ENCODE measurements around the gene DNASE1L1.

DNASE1L1 gene

DNA sequence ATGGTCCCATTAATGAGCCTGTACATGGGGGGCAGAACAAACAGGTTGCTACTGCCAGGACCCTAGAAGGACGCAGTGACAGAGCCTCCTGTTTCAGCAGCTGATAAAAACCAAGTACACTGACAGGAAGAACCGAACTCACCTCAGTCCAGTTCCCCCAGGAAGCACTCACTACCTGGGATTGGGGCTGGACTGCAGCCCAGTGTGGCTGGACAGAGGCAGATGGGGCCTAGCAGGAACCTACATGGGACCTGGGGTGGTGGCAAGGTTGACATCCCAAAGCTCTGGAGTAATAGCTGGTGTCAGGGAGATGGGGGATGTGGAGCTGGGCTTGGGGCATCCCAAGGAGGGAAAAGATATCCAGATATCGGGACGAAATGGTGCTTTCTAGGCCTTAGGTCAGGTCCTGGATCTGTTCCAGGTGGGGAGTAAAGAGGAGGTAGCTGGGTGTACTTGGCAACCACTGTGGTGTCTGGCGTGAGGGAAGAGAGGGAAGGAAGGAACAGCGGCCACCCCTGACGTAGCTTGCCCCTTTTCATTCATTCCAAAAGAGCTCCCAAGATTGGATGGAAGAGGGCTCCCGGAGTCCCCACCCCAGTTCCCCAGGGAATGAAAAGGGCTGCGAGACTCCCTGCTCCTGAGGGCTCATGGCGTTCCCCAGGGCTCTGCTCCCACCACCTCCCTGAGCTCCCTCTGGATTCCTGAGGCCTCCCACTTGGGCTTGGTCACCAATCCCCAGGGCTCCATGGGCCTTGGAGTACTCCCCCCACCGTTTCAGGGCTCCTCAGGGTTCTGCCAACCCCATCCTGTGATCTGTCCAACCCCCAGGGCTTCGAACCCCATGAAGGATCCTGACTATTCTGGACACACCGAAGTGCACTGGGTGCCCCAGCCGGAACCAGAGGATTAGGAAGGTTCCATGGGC lies 25.4 kb downstream of the DNASE1L1 start:
- TF ChIP-seq GATA2 (IDR thresholded peaks at IDR 0.05; ENCODE audit: low read depth, low read length): no peak
- TF ChIP-seq GATA3 (IDR thresholded peaks at IDR 0.05; ENCODE audit: low read depth, low read length): no peak

DNA sequence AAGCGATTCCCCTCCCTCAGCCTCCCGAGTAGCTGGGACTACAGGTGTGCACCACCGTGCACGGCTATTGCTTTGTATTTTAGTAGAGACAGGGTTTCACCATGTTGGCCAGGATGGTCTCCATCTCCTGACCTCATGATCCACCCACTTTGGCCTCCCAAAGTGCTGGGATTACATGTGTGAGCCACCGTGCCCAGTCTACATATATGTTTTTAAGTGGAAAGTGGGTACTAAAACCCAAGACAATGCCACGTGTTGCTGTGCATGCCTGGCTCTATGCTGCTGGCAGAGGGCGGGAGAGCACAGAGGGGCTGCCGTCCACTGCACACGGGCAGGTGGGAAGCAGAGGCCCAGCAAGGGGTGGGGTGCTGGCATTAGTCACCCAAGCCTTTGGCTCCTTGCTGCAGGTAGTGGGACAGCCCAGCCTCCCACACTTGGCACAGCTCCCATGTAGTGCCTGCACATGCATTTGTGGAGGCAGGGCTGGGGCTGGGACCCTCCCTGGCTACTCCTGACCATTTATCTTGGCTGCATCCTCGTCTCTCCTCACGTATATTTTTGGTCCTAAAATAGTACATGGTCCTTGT lies 26.5 kb downstream of the DNASE1L1 start:
- TF ChIP-seq GATA2 (IDR thresholded peaks at IDR 0.05; ENCODE audit: low read depth, low read length) (no peak), GATA3 (IDR thresholded peaks at IDR 0.05; ENCODE audit: low read depth, low read length) (no peak)

GRCh38 chrX:154381271-154381670 lies 27.8 kb downstream of the DNASE1L1 start:
- TF ChIP-seq GATA2 (IDR thresholded peaks at IDR 0.05; ENCODE audit: low read depth, low read length) (no peak), GATA3 (IDR thresholded peaks at IDR 0.05; ENCODE audit: low read depth, low read length) (no peak)

- TF ChIP-seq GATA2 (IDR thresholded peaks at IDR 0.05; ENCODE audit: low read depth, low read length) (no peak), GATA3 (IDR thresholded peaks at IDR 0.05; ENCODE audit: low read depth, low read length) (no peak)
Observed at GRCh38 chrX:154380787-154381186, 28.3 kb downstream of the DNASE1L1 start.

GRCh38 chrX:154380153-154380552 lies 28.9 kb downstream of the DNASE1L1 start:
- no peak for TF ChIP-seq GATA2 (IDR thresholded peaks at IDR 0.05; ENCODE audit: low read depth, low read length)
- no peak for TF ChIP-seq GATA3 (IDR thresholded peaks at IDR 0.05; ENCODE audit: low read depth, low read length)

GRCh38 chrX:154379569-154379951 lies 29.5 kb downstream of the DNASE1L1 start:
- TF ChIP-seq GATA3 (IDR thresholded peaks at IDR 0.05; ENCODE audit: low read depth, low read length) (no peak), GATA2 (IDR thresholded peaks at IDR 0.05; ENCODE audit: low read depth, low read length) (no peak)

GRCh38 chrX:154378799-154379568 lies 30.1 kb downstream of the DNASE1L1 start, which contains the start of gene EMD:
TSS of gene EMD (plus strand) at chrX:154379295. CDS start at chrX:154379485, 190 bp downstream.
- no peak for TF ChIP-seq GATA3 (IDR thresholded peaks at IDR 0.05; ENCODE audit: low read depth, low read length)
- TF ChIP-seq GATA2 (IDR thresholded peaks at IDR 0.05; ENCODE audit: low read depth, low read length): no peak

DNA sequence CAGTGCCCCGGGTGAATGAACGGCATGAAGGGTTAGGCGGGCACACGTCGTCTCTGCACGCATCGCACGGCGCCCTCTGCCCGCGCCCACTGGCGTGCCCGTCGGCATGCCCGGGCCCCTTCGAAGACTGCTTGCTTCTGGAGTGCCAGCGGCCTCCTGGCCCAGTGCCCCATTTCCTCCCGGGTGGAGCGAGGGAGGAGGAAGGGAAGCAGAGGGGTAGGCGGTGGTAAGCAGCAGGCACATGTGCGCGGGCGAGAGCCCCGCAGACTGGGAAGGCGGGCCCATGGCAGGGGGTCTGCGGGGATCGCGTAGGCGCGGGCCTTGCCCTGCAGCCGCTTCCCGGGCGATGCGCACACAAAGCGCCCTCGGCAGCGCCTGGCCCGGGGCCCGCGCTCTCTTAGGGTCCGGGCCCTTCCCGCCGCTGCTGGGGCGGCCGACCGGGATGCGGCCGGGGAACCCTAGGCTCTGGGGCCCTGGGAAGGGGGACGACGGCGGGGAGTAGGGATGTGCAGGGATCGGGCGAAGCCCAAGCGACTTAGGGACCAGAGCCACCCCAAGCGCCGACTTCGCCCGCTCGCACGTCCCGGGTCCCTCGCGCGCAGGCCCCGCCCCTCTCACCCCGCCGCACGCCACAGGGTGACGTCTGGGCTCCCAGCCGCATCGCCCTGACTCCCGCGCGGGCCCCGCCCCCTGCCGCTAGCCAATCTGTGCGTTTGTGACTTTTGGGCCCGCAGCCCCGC lies 30.8 kb downstream of the DNASE1L1 start:
- TF ChIP-seq GATA3 (IDR thresholded peaks at IDR 0.05; ENCODE audit: low read depth, low read length) (no peak), GATA2 (IDR thresholded peaks at IDR 0.05; ENCODE audit: low read depth, low read length) (no peak)

GRCh38 chrX:154376774-154377173 lies 32.3 kb downstream of the DNASE1L1 start:
- TF ChIP-seq GATA2 (IDR thresholded peaks at IDR 0.05; ENCODE audit: low read depth, low read length) (no peak), GATA3 (IDR thresholded peaks at IDR 0.05; ENCODE audit: low read depth, low read length) (no peak)

GRCh38 chrX:154375156-154375504 lies 33.9 kb downstream of the DNASE1L1 start:
- TF ChIP-seq GATA2 (IDR thresholded peaks at IDR 0.05; ENCODE audit: low read depth, low read length) (no peak), GATA3 (IDR thresholded peaks at IDR 0.05; ENCODE audit: low read depth, low read length) (no peak)

- TF ChIP-seq GATA2 (IDR thresholded peaks at IDR 0.05; ENCODE audit: low read depth, low read length): no peak
- no peak for TF ChIP-seq GATA3 (IDR thresholded peaks at IDR 0.05; ENCODE audit: low read depth, low read length)
Observed at GRCh38 chrX:154374313-154375155, 34.5 kb downstream of the DNASE1L1 start, which contains the start of gene FLNA. TSS of gene FLNA (minus strand) at chrX:154374634. CDS start at chrX:154371245, 3,389 bp downstream.

GRCh38 chrX:154373340-154374306 lies 35.4 kb downstream of the DNASE1L1 start:
- TF ChIP-seq GATA2 (IDR thresholded peaks at IDR 0.05; ENCODE audit: low read depth, low read length) (no peak), GATA3 (IDR thresholded peaks at IDR 0.05; ENCODE audit: low read depth, low read length) (no peak)
